ENCODE data around the gene WNK4.
"Not testable (repeated sequence)": the region's sequence is repeated elsewhere in the genome, so short reads cannot be mapped to it uniquely, and the experiment has no call there.

Gene WNK4

DNA sequence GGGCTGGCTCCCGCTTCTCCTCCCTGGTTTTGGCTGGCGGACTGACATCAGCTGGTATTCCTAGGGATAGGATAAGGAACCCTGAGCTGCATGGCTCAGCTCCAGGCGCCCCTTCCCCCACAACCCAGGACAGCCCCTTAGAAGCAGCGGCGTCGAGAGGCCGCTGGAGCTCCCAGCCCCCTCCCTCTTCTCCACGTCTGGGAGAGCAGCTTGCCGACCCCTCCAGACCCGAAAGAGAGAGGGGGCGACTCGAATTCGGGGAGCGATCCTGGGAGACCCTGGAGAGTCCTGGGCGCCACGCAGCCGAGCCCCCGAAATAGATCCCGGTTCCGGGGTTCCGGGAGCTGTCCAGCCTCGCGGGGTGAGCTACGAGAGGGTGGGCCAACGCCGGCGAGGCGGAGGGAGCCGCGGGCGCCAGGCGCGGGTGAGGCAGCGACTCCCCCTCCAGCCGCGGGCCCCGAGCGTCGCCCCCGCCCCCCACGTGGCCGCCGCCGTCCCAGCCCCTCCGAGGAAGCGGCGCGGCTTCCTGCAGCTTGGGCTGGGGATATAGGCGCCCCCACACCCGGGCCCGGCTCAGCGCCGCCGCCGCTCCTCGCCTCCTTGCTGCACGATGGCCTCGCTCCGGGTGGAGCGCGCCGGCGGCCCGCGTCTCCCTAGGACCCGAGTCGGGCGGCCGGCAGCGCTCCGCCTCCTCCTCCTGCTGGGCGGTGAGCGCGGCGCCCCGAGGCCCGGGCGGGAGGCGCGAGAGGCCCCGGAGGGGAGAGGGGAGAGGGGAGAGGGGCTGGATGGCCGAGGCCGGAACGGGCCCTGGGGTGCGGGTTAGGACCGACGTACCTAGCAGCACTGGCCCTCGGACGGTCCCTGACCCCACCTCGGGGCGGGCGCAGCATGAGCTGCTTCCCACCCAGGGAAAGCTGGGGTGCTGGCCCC lies 19.5 kb upstream of the WNK4 start, which contains the start of gene RAMP2:
RAMP2 (plus strand) TSS at position 576 of the 930 bp plus-strand sequence; CDS start at position 611, 35 bp downstream.
- peaks cover 3% of the 10 kb centered on the region for H3K4me1 Mint-ChIP-seq (ENCODE audit: low read depth)
- H3K9me3 Mint-ChIP-seq = no peaks in the 10 kb centered on the region
- H3K4me3 Mint-ChIP-seq = peak within 1 kb of the TSS; percentile 31
- no peaks in the 10 kb centered on the region for H3K36me3 Mint-ChIP-seq (ENCODE audit: low read depth)
- no peak within 1 kb of the TSS for H3K27ac Mint-ChIP-seq
- H3K27me3 Mint-ChIP-seq (ENCODE audit: low read depth) = peaks cover 67% of the 10 kb centered on the region

DNA sequence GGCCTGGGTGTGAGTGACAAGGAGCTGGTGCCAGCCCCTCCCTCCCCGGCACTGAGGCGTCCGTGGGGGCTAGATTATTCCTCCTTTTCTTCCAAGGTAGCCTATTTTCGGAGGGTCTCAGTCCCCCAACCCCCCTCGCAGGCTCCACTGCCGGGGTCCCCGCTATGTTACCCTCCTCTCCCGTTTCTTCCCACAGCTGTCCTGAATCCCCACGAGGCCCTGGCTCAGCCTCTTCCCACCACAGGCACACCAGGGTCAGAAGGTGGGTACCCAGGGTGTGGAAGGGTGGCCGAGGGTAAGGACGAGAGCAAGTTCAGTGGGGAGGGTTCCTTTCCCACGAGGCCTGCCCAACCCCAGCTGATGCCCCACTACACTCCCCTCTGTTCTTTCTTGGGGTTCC lies 18.8 kb upstream of the WNK4 start:
- Mint-ChIP-seq H3K27ac (no peak overlapping the region), H3K4me1 (ENCODE audit: low read depth) (peaks cover 3% of the 10 kb centered on the region), H3K9me3 (no peaks in the 10 kb centered on the region), H3K27me3 (ENCODE audit: low read depth) (peaks cover 63% of the 10 kb centered on the region), H3K4me3 (no peak overlapping the region), H3K36me3 (ENCODE audit: low read depth) (no peaks in the 10 kb centered on the region)

DNA sequence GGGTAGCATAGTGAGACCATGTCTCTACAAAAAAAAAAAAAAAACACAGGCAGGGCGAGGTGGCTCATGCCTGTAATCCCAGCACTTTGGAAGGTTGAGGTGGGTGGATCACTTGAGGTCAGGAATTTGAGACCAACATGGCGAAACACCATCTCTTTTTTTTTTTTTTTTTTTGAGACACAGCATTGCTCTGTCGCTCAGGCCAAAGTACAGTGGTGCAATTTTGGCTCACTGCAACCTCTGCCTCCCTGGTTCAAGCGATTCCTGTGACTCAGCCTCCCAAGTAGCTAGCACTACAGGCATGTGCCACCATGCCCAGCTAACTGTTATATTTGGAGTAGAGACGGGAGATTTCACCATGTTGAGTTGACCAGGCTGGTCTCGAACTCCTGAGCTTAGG lies 14.3 kb upstream of the WNK4 start:
- peaks cover 40% of the 10 kb centered on the region for H3K27me3 Mint-ChIP-seq (ENCODE audit: low read depth)
- no peaks in the 10 kb centered on the region for H3K36me3 Mint-ChIP-seq (ENCODE audit: low read depth)
- H3K4me1 Mint-ChIP-seq (ENCODE audit: low read depth) = peaks cover 3% of the 10 kb centered on the region
- H3K9me3 Mint-ChIP-seq = no peaks in the 10 kb centered on the region
- H3K27ac Mint-ChIP-seq = no peak overlapping the region
- H3K4me3 Mint-ChIP-seq = no peak overlapping the region

DNA sequence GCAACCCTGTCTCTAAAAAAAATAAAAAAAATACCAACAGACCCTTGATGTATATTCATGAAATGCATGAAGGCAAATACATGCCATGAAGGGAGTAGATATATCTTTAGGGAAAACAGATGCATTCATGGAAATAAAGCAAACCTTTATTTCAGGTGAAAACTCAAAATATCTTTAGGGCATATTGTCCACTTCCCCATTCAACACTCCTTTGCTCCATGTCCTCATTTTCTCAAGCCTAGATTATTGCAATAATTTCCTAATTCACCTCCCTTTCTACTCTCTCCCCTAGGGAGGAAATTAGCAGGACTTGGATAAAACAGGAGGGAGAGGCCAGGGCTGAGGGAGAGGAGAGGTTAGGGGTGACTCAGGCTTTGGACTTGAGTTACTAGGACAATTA lies 12.9 kb upstream of the WNK4 start:
- H3K27ac Mint-ChIP-seq = no peak overlapping the region
- H3K27me3 Mint-ChIP-seq (ENCODE audit: low read depth) = peaks cover 30% of the 10 kb centered on the region
- no peak overlapping the region for H3K4me3 Mint-ChIP-seq

DNA sequence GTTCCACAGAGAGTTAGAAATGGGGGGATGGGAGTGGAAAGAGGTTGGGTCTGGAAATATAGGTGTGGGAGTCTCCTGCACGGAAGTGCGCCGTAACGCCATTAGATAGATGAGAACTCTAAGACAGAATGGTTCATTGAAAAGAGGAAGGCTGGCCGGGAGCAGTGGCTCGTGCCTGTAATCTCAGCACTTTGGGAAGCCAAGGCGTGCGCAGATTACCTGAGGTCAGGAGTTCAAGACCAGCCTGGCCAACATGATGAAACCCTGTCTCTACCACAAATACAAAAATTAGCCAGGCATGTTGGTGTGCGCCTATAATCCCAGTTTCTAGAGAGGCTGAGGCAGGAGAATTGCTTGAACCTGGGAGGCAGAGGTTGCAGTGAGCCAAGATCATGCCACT lies 12.4 kb upstream of the WNK4 start:
- H3K36me3 Mint-ChIP-seq (ENCODE audit: low read depth); H3K9me3 Mint-ChIP-seq; H3K27ac Mint-ChIP-seq; H3K4me3 Mint-ChIP-seq: not testable (repeated sequence)
- Mint-ChIP-seq H3K4me1 (ENCODE audit: low read depth) (peaks cover 11% of the 10 kb centered on the region), H3K27me3 (ENCODE audit: low read depth) (peaks cover 25% of the 10 kb centered on the region)

More for the DNA sequence above, 12.9 kb upstream of the WNK4 start:
- Mint-ChIP-seq H3K9me3 (no peaks in the 10 kb centered on the region), H3K36me3 (ENCODE audit: low read depth) (no peaks in the 10 kb centered on the region), H3K4me1 (ENCODE audit: low read depth) (peaks cover 9% of the 10 kb centered on the region)

DNA sequence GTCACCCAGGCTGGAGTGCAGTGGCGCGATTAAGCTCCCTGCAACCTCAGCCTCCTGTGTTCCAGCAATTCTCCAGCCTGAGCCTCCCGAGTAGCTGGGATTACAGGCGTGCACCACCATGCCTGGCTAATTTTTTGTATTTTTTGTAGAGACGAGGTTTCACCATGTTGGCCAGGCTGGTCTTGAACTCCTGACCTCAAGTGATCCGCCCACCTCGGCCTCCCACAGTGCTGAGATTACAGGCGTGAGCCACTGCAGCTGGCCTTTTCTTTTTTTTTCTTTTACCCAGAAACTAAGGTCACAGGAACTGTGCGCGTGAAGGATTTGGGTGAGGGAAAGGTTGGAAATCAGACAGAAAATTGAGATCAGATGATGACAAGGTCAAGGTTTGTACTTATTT lies 10.4 kb upstream of the WNK4 start:
- Mint-ChIP-seq H3K4me1 (ENCODE audit: low read depth) (peaks cover 23% of the 10 kb centered on the region), H3K27me3 (ENCODE audit: low read depth) (peaks cover 17% of the 10 kb centered on the region)
- not testable (repeated sequence) for H3K4me3 Mint-ChIP-seq; H3K9me3 Mint-ChIP-seq; H3K27ac Mint-ChIP-seq; H3K36me3 Mint-ChIP-seq (ENCODE audit: low read depth)

DNA sequence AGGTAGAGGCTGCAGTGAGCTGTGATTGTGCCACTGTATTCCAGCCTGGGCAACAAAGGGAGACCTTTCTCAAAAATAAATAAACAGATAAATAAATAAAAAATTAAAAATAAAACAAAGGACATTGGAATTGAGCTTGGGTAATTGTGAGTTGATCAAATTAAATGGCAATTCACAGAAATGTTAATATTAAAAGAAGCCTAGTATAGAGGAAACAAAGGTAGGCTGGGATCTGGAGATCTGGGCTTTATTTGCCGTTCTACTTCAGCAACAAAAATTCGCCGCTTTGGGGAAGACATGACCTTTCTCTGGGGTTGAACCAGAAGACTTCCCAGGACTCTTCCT lies 7.5 kb upstream of the WNK4 start:
- no peaks in the 10 kb centered on the region for H3K9me3 Mint-ChIP-seq
- peak overlapping the region; percentile 97 for H3K27ac Mint-ChIP-seq
- peaks cover 22% of the 10 kb centered on the region for H3K36me3 Mint-ChIP-seq (ENCODE audit: low read depth)
- peaks cover 26% of the 10 kb centered on the region for H3K4me1 Mint-ChIP-seq (ENCODE audit: low read depth)
- H3K4me3 Mint-ChIP-seq = peak overlapping the region; percentile 99
- peaks cover 5% of the 10 kb centered on the region for H3K27me3 Mint-ChIP-seq (ENCODE audit: low read depth)

DNA sequence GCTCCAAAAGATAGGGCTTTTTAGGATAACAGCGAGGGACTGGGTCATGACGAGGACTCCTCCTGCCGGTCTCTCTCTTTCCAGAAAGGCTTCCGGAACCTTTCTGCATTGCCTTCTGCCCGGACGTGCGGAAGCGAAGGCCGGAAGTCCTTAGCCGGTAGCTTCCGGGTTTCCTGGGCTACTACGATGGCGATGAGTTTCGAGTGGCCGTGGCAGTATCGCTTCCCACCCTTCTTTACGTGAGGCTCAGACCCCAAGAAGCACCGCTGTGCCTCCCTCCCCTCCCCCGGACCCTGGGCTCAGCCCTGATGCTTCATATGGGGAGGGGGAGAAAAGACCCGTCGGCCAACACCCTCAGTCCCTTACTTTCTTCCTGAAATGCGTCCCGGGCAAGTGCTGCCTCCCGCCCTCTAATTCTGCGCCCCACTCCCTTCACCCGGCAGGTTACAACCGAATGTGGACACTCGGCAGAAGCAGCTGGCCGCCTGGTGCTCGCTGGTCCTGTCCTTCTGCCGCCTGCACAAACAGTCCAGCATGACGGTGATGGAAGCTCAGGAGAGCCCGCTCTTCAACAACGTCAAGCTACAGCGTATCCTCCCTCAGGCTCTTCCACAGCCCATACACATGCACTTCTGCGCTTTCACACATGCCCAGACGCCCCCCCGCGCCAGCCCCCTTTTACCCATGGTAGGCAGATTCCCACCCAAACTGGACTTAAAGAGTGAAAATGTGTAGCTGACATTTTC lies 6.9 kb upstream of the WNK4 start, which contains the start of gene VPS25:
VPS25 (plus strand) TSS at position 160 of the 746 bp plus-strand sequence; CDS start at position 187, 27 bp downstream.
- no peaks in the 10 kb centered on the region for H3K27me3 Mint-ChIP-seq (ENCODE audit: low read depth)
- peaks cover 26% of the 10 kb centered on the region for H3K4me1 Mint-ChIP-seq (ENCODE audit: low read depth)
- no peaks in the 10 kb centered on the region for H3K9me3 Mint-ChIP-seq
- peaks cover 25% of the 10 kb centered on the region for H3K36me3 Mint-ChIP-seq (ENCODE audit: low read depth)
- H3K4me3 Mint-ChIP-seq = peak within 1 kb of the TSS; percentile 99
- peak within 1 kb of the TSS; percentile 97 for H3K27ac Mint-ChIP-seq

DNA sequence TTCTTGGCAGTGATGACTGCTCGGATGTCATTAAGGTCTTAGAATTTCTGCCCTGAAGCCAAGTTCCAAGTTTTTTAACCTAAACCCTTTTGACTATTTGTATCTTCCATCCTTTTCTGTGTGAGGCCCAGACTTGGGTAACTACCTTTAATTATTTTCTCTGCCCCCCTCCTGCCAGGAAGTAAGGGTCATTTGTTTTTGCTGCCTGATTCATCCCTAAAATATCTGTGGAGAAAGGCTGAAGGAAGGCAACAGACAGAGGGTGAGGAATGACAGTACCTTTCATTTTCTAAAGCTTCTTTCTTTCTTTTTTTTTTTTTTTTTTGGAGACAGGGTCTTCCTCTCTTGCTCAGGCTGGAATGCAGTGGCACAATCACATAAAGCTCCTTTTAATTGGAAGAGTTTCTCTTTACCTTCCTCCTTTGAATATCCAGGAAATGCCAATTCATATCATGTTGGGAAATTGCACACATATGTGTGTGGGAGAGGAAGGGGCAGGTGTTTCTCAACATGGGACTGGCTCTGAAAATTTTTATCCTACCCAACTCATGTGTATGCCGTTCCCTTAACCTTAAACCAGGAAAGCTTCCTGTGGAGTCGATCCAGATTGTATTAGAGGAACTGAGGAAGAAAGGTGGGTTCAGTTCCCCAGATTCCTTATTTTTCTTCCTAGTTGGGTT lies 6.2 kb upstream of the WNK4 start:
- Mint-ChIP-seq H3K4me1 (ENCODE audit: low read depth) (peaks cover 26% of the 10 kb centered on the region), H3K4me3 (peak overlapping the region; percentile 99), H3K9me3 (no peaks in the 10 kb centered on the region), H3K27ac (peak overlapping the region; percentile 97), H3K36me3 (ENCODE audit: low read depth) (peaks cover 32% of the 10 kb centered on the region), H3K27me3 (ENCODE audit: low read depth) (peaks cover 1% of the 10 kb centered on the region)

DNA sequence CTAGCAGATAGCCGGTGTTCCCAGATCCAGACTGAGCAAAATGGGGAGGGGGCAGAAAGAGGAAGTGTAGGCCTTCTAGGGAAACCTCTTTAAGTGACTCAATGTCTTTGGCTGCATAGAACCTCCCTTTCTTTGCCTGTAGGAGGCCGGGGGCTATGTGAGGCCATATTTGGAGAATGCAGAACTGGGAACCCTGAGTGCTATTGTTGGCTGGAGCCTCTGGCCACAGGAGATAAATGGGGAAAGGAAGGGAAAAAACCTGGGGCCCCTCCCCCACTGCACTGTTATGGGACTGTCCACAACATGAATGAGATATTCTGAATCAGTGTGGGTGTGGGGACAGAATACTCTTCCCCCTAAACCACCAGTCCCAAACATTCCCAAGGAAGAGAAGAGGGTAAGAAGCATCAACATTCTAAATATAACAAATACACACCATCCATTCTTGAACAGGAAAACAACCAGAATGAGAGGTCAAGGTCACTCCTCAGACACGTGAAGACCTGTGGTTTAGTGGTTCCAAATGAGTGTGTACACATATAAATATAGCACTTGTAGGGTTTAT lies 4.8 kb upstream of the WNK4 start:
- no peak overlapping the region for H3K4me3 Mint-ChIP-seq

DNA sequence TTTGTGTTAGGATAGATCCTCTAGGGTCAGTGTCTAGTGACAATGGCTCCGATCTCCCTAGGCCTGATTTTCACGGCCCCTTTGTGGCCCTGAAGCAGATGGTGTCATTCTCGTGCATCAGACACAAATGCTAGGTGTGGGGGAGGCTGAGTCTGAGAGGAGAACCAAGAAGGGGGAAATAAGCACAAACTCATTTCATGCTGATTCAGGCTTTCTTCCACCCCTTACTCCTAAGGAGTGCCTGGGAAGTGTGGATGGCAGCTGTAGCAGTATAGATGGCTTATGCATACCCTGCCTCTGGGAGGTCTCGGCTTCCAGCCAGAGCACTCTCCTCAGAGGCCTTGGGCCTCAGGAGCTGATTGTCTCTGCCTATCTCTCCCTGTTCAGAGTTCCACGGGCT lies 1.8 kb upstream of the WNK4 start:
- Mint-ChIP-seq H3K27ac (no peak overlapping the region), H3K9me3 (no peaks in the 10 kb centered on the region), H3K4me3 (no peak overlapping the region), H3K36me3 (ENCODE audit: low read depth) (peaks cover 41% of the 10 kb centered on the region), H3K27me3 (ENCODE audit: low read depth) (peaks cover 37% of the 10 kb centered on the region), H3K4me1 (ENCODE audit: low read depth) (peaks cover 22% of the 10 kb centered on the region)

More for the DNA sequence above, 4.8 kb upstream of the WNK4 start:
- Mint-ChIP-seq H3K9me3 (no peaks in the 10 kb centered on the region), H3K4me1 (ENCODE audit: low read depth) (peaks cover 26% of the 10 kb centered on the region), H3K27me3 (ENCODE audit: low read depth) (peaks cover 11% of the 10 kb centered on the region), H3K27ac (no peak overlapping the region), H3K36me3 (ENCODE audit: low read depth) (peaks cover 39% of the 10 kb centered on the region)

DNA sequence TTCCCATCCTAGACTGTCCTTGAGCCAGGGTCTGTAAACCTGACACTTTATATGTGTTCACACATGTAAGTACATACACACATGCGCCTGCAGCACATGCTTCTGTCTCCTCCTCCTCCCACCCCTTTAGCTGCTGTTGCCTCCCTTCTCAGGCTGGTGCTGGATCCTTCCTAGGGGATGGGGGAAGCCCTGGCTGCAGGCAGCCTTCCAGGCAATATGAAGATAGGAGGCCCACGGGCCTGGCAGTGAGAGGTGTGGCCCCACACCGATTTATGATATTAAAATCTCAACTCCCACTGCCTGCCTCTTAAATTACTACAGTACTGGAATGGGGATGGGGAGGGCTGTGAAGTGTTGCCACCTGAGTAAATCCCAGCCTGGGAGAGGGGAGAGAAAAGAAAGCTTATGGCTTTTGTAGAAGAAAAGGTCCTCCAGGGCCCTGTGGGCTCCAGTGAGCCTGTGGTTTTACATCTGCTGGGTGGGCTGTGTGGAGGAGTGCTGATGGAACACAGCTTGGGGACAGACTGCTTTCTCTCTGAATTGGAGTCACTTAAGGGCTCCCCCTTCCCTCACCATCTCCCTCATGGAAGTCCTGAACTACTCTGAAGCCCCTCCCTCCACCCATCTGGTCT lies 990 bp upstream of the WNK4 start:
- Mint-ChIP-seq H3K4me1 (ENCODE audit: low read depth) (peaks cover 15% of the 10 kb centered on the region), H3K4me3 (no peak overlapping the region), H3K36me3 (ENCODE audit: low read depth) (peaks cover 37% of the 10 kb centered on the region), H3K27me3 (ENCODE audit: low read depth) (peaks cover 45% of the 10 kb centered on the region), H3K9me3 (no peaks in the 10 kb centered on the region), H3K27ac (no peak overlapping the region)

DNA sequence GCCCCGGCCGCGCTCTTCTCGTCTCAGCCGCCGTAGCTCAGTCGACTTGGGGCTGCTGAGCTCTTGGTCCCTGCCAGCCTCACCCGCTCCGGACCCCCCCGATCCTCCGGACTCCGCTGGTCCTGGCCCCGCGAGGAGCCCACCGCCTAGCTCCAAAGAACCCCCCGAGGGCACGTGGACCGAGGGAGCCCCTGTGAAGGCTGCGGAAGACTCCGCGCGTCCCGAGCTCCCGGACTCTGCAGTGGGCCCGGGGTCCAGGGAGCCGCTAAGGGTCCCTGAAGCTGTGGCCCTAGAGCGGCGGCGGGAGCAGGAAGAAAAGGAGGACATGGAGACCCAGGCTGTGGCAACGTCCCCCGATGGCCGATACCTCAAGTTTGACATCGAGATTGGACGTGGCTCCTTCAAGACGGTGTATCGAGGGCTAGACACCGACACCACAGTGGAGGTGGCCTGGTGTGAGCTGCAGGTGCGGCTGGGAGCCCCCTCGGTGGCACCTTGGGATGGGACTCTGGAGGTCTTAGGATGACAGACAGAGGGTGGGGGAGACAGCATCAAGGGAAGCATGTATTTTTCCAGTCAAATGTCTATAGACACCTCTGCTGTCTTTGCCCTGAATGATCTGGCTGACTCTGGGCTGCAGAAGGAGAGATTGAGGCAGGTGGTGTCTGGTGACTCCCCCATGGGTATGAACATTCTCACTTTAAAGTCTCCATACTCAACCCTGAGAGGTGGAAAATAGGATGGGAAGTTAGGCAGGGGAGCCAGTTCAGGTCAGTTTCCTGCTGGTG lies 635 bp downstream of the WNK4 start:
- no peak overlapping the region for H3K27ac Mint-ChIP-seq
- no peaks in the 10 kb centered on the region for H3K9me3 Mint-ChIP-seq
- peaks cover 60% of the 10 kb centered on the region for H3K27me3 Mint-ChIP-seq (ENCODE audit: low read depth)
- no peak overlapping the region for H3K4me3 Mint-ChIP-seq
- peaks cover 12% of the 10 kb centered on the region for H3K4me1 Mint-ChIP-seq (ENCODE audit: low read depth)
- H3K36me3 Mint-ChIP-seq (ENCODE audit: low read depth) = peaks cover 30% of the 10 kb centered on the region

Data from T-helper 1 cell treated with Interleukin-12 subunit alpha and Interleukin-12 subunit beta and Interleukin-4 antibody, amounts not matched to agents 30 μg/mL and 1 μg/mL, for 36 hours (primary cell).